ENCODE results near the gene AK5.

DNA sequence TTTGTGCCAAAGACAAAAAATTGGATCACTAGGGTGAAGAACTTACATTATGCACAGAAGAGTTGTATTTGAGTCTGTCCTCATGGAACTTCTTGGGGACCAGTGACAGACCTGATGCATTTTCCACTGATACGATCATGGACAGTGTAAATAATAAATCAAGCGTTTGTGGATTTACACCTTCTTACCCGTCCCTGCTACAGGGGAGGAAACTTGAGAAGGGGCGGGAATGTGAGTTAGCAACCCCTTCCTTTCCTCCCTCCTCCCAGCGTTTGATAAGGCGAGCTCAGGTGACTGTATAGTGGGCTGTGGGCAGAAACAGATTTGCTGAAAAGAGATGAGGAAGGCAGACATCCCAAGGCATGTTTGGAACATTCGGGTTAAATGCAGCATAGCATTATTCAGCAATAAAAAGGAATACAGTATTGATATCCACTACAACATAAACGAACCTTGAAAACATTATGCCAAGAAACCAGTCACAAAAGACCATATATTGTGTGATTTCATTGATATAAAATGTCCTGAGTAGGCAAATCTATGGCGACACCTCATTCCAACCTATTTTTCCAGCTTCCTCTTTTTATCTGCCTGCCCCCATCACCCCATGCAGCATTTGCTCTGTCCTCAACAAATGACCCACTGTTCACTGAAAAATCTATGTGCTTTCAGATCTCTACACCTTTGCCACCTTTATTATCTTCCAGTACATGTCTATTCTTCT, 271.9 kb downstream of the AK5 start:
- TF ChIP-seq, protein P1, sequence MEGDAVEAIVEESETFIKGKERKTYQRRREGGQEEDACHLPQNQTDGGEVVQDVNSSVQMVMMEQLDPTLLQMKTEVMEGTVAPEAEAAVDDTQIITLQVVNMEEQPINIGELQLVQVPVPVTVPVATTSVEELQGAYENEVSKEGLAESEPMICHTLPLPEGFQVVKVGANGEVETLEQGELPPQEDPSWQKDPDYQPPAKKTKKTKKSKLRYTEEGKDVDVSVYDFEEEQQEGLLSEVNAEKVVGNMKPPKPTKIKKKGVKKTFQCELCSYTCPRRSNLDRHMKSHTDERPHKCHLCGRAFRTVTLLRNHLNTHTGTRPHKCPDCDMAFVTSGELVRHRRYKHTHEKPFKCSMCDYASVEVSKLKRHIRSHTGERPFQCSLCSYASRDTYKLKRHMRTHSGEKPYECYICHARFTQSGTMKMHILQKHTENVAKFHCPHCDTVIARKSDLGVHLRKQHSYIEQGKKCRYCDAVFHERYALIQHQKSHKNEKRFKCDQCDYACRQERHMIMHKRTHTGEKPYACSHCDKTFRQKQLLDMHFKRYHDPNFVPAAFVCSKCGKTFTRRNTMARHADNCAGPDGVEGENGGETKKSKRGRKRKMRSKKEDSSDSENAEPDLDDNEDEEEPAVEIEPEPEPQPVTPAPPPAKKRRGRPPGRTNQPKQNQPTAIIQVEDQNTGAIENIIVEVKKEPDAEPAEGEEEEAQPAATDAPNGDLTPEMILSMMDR (optimal IDR thresholded peaks at IDR 0.05 in 1 of 3, IDR thresholded peaks at IDR 0.05 in 1 of 3, conservative IDR thresholded peaks at IDR 0.05 in 1 of 3; ENCODE audit: extremely low read depth in 1 of 3, insufficient read depth in 2 of 3, low read length in 3 of 3): no peak
- no peak for TF ChIP-seq EZH2 (IDR thresholded peaks at IDR 0.05; ENCODE audit: low read length)
